Measurements from ENCODE around the gene MAD2L2. TPM values are rescaled to one million over a fixed set of nuclear protein-coding genes. Genes with fewer than 3 reads are reported as not detected.

Gene MAD2L2
- total RNA-seq (2014; rRNA removed; shearing (Covaris generic)) = 143 and 155 TPM in 2 replicates

DNA sequence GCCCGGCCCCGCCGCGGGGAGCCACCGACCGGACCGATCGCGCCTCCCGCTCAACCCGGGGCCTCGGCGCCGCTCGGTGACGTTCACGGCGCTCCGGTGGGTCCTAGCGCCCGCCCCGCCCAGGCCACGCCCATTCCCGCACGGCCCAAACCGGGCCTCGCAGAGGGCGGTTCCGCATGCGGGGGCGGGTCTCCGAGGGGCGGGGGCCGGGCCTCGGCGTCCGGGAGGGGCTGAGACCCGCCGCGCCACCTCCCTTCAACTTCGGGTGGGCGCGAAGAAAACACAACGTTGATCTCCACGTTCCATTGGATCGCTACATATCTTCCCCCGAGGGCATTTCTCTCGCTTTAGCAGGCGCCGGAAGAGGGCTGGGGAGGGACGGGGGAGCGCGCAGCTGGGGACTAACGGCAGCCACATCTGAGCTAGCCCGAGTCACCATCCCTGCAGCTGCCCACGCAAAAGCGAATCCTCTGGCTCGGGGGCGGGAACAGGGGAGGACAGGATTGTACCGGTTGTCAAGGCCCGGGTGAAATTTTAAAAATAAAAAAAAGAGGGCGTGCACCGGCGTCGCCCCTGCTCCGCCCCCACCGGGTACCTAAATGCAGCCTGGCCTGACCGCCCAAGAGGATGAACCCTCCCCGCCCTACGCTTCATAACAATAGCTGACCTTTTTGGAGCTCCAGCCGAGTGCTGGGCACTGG is at the start of gene MAD2L2:
MAD2L2 (minus strand) TSS at position 78 of the 701 bp plus-strand sequence. CDS start 547 bp downstream, outside the sequence.
- peak; percentile 95 for DNase-seq (ENCODE audit: low read depth)

DNA sequence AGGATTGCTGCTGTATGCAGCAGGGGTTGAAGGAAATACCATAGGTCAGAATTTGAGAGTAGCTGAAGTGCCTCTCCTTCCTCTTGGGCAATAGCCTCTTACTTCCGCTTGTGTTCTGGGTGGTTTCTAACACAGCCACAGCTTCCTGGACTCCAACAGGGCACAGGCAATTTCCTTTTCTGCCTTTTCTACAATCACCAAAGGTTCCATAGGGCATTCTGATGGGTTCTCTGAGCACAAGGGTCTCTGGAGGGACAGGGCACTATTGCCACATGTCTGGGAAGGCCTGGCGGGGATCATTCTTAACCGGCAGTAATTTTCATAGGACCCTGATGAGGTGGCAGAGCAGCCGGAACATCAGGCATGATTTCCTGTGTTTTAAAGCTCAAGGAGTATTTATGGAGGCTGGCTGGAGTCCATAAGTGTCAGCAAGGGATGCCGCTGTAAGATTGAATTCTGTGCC is 49.5 kb upstream of the MAD2L2 start:
- peak; percentile 46 for DNase-seq (ENCODE audit: low read depth)

DNA sequence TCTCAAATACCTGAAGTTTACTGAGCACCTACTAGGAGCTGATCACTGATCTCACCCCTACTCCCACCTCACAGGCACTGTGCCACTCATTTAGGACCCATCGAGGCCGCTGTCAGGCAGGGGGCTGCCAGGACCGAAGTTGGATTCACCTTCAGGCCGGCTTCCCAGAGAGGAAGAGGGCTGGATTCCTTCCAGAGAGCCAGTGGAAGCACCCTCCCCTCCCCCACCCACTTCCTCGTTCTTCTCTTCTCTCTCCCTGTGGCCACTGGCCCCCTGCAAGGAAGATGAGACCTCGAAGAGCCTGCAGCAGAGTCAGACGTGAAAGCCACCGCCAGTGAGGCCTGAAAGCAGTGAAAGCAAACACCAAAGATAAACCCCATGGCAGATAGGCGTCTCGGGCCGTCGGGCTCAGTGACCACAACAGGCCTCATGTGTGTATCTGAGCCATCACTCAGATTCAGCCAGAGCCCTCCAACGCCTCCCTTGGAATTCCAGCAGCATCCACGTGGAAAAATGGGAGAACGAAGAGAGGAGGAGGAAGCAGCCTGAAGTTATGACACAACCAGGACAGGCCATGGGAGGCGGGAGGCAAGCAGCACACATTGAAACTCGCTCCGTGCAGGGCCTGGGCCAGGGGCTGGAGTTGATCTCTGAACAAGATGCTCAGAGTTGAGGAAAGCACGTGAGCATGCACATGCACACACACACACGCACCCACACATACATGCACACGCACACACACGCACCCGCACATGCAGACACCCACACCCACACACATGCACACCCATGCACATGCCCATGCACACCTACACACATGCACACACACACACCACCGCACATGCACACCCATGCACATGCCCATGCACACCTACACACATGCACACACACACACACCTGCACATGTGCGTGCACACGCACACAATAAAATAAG is 48.8 kb upstream of the MAD2L2 start:
- no peak for DNase-seq (ENCODE audit: low read depth)

DNA sequence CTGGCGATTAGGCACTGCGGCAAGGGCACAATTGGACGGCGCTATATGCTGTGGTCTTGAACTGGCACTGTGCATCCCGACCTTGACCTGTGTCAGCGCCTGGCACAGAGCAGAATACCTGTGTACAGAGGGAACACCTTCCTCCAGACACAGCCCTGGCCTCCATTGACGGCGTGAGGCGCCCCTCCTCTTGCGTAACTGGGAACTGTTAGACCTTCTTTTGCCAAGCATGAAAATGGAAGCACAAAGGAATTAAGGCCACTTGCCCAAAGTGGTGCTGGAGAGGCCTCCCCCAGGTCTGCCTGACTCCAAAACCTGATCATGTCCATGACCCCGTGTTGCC is 48.2 kb upstream of the MAD2L2 start:
- no peak for DNase-seq (ENCODE audit: low read depth)

DNA sequence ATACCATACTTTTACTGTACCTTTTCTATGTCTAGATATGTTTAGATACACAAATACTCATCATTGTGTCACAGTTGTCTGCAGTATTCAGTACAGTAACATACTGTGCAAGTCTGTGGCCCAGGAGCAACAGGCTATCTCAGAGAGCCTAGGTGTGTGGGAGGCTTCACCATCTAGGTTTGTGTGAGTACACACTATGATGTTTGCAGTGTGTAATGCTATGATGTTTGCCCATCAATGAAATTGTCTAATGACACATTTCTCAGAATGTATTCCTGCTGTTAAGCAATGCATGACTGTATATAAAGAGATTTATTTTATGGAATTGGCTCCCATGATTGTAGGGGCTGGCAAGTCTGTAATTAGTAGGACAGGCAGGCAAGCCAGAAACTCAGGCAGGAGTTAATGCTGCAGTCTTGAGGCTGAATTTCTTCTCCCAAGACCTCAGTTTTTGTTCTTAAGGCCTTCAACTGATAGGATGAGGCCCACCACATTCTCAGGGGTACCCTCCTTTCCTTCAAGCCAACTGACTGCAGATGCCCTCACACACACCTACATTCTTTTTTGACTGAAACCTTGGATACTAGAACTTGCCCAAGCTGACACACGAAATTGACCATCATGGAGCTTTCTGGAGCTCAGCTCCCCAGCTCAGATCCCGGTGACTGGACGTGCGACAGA is 47.3 kb upstream of the MAD2L2 start:
- DNase-seq (ENCODE audit: low read depth) = no peak

DNA sequence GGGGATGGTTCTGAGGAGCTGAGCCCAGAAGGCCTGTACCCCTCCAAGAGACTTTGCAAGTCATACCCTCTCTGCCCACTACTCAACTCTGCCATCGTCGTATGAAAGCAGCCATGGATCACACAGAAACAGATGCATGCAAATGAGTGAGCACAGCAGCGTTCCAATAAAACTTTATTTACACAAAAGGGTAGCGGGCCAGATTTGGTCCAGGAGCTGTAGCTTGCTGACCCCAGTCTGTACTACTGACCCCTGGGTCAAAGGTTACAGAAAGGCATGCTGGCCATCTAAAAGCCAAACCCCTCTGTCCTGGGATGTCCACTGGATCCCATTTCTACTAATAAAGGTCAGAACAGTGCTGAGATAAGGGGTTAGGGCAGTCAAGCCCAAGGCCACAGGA is 46.2 kb upstream of the MAD2L2 start:
- DNase-seq (ENCODE audit: low read depth) = no peak

DNA sequence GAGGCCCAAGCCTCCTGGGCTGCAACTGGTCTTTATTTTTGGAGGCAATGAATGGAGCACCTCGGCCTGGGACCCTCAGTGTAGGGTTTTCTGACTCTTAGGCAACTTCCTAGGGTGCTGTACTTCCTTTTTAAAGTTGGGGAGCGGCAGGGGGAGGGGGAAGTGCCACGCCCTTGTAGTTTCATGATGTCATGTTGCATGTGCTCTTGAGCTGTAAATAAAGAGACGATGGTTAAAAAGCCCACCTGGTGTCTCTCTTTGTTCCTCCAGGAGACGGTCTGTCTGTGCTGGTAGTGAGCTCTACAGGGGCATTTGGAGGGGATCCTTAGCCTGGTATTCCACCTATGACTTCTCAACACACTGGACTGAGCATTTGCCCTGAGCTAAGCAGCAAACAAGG is 44.7 kb upstream of the MAD2L2 start:
- no peak for DNase-seq (ENCODE audit: low read depth)

DNA sequence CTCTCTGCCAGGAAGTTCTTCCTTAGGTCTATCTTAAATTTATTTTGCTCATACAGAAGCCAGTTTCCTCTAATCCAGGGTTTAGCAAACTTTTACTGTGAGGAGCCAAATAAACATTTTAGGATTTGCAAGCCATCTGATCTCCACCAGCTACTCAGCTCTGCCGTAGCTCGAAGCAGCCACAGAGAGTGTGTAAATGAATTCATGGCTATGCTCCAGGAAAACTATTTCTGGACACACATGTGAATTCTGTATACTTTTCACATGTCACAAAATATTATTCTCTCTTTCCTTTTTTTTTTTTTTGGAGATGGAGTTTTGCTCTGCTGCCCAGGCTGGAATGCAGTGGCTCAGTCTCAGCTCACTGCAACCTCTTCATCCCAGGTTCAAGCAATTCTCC is 41.6 kb upstream of the MAD2L2 start:
- DNase-seq (ENCODE audit: low read depth) = no peak

DNA sequence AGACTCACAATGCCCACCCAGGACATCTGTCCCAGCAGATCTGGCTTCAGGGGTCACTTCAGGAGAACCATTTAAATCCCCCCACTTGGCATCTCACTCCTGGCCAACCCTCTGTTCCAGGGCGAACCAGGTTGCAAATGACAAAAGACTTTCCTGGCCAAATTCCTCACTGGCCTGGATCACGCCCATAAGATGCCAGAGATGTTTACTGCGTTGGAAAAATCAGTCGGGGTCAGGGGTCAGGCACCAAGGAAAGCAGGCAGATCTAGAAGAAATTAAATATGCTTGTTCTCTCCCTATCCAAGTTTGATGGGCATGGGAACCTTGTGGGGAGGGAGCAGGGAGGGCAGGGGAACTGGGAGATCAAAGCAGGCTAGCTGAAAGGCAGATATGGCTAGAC is 40.4 kb upstream of the MAD2L2 start:
- no peak for DNase-seq (ENCODE audit: low read depth)

DNA sequence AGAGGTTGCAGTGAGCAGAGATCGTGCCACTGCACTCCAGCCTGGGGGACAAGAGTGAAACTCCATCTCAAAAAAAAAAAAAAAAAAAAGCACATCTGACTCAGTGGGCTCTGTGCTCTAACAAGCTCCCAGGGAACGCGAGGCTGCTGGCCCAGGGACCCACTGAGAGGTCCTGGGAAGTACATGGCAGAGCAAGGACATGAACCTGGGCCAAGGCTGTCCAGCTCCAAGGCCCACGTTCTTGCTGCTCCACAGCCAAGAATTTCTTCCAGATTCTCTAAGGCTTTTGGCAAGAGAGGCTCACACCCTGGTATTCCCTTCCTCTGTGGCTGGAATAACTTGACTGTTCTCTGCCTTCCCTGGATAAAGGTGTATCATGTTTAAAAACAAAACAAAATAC is 39.6 kb upstream of the MAD2L2 start:
- DNase-seq (ENCODE audit: low read depth) = no peak

DNA sequence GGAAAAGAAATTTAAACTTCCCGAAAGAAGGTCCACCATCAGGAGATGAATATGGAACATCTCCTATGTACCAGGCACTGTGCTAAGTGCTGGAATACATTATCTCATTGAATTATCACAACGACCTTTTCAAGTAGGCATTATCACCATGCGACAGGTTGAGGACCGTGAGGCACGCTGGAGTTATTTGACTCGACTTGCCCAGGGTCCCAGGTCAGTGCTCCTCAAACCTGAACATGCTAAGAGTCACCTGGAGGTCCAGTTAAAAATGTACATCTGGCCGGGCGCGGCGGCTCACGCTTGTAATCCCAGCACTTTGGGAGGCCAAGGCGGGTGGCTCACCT is 39.1 kb upstream of the MAD2L2 start:
- no peak for DNase-seq (ENCODE audit: low read depth)

DNA sequence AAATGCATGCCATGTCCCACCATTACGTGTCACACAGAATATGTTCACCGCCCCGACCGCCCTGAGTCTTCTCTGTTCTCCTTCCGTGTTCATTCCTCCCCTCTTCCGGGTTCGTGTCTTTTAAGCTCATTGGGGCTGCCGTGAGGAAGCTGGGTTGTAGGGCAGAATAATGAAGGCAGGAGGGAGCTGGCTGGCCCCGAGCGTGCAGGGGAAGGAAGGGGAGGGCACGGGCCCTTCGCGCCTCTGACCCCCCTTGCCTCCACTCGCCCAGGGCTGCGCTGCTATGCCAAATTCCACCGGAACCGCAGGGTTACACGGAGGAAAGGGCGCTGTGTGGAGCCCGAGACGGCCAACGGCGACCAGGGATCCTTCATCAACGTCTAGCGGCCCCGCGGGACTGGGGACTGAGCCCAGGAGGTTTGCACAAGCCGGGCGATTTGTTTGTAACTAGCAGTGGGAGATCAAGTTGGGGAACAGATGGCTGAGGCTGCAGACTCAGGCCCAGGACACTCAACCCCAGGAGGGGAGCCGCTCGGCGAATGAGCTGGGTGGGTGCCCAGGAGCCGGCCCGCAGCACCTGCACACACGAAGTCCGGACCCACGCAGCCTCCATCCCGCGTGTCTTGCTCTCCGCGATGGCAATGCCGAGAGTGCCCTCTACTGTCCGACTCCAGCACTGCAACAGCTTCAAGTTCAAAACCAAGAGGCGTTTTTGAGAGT is 38.5 kb upstream of the MAD2L2 start:
- peak; percentile 54 for DNase-seq (ENCODE audit: low read depth)

DNA sequence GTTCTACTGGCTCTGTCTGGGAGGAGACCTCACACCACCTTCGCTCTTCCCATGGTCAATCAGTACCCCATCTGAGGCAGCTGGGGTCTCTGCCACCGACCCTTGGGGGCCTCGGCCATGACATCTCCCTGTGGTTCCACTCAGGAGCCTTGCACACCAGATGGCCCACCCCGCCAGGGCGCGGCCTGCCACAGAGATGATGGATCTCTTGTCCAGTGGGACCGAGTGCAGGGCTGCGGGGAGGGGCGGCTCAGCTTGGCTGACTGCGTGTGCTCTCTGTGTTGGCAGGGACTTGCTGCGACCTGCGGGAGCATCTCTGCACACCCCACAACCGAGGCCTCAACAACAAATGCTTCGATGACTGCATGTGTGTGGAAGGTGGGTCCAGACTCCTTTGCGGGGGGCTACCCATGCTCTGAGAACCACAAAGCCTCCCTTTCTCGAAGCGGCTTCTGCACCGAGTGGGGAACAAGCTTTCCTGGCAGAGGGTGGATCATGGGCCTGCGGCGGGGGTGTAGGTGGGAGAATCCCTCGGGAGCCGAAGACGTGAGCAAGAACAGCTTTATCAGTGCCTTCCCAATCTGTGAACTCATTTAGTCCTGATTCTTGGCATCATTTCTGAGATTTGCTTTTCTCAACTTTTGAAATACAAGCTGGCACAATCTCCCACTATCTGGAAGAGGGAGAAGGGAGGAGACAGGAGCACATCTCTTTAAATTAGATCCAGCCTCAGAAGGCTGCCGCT is 34.1 kb upstream of the MAD2L2 start:
- DNase-seq (ENCODE audit: low read depth) = no peak

DNA sequence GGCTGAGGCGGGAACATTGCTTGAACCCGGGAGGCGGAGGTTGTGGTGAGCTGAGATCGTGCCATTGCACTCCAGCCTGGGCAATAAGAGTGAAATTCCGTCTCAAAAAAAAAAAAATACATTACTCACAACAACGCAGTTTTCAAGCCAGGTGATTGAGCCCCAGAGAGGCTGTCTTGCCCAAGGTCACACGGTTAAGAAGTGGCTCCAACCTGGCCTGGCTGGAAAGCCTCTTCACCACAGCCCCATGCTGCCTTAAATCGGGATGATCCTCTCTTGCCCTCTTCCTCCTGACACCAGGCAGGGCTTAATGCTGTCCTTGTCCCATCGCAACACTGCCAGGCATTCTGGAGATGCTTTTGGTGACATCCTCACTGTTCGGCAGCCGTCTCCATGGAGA is 32.1 kb upstream of the MAD2L2 start:
- DNase-seq (ENCODE audit: low read depth) = no peak

DNA sequence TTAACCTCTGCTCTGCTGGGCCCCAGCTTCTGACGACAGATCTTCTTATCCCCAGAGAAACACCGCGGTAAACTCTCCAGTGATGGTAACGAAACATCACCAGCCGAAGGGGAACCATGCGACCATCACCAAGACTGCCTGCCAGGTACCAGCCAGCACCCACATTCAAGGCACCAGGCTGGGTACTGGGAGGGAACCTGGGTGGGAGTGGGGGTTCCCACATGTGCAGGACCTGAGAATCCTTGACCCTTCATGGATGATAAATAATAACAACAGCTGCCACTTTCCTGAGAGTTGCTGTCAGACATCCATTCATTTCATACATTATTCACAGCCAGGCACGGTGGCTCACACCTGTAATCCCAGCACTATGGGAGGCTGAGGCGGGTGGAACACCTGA is 31.3 kb upstream of the MAD2L2 start:
- DNase-seq (ENCODE audit: low read depth) = no peak

DNA sequence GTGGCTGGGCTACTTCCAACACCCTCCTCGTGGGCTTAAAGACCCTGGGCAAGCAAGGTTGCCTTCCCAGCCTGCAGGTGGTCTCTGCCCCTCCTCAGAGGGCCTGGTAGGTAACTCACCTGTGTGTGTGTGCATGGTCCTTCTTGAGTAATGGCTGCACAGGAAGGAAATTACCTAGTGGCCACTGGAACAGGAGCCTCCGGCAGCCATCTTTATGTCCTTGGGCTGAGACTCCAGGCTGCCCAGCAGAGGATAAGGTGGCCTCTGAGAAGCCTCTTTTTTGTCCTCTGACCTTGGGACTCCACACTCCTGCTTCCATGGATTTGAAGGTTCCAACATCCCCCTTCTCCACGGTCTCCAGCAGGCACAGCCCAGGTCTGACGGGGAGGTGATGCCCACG is 30.5 kb upstream of the MAD2L2 start:
- DNase-seq (ENCODE audit: low read depth) = no peak

DNA sequence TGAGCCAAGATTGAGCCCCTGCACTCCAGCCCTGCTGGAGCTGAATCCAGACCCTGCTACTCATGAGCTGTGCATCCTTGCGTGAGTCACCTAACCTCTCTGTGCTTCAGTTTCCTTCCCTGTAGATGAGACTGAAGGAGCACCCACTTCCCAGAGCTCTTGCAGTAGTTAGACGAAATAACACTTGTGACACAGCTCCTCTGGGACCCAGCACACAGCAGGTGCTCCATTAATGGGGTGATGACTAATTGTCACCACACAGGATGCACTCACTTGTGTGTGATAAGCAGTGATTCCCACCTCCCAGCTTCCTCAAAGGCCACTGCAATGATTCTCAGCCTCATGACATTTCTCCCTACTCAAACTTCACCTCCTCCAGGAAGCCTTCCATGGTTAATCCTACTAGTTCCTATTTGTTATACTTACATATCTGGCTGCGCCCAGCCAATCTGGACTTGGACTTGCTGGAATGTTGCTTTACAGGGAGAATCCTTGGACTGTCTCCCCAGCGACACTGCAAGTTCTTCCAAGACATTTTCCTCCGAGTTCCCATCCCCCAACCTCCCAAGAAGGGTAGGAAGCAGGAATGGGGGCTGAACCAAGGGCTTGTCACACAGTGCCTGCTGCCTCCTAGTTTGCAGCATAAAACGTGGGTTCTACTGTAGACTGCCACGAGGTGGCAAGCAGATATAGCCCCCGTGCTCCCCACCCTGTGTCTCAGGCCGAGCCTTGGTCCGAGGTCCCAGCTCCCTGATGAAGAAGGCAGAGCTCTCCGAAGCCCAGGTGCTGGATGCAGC is 27.8 kb upstream of the MAD2L2 start:
- DNase-seq (ENCODE audit: low read depth) = no peak

DNA sequence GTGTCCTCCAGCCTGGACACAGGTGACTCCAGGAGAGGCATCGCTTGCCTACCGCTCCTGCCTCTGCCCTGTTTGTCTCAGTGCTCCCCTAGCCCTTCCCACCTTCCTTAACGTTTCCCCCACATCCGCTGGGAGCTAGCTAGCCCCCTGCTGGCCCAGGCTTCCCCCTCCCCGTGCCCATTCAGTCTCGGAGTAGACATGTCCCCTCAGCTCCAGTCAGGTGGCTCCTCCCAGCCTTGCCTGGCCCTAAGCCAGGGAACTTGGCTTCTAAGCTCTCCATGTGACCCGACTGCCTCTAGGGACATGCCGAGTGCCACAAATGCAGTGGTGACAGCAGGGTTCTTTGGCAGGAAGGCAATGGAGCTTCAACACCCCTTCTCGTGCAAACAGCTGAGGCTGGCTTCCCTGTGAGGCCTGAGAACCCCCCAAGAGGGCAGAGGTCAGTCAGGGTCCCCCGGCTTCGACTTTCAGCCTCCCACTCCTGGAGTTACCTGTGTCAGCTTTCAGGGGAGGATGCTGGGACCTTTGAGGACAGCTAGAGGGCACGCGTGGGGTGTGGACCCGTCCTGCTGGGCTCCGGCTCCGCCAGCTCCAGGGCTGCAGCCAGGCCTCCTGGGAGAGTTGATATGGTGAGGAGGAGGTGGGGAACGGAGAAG is 26.8 kb upstream of the MAD2L2 start:
- no peak for DNase-seq (ENCODE audit: low read depth)

DNA sequence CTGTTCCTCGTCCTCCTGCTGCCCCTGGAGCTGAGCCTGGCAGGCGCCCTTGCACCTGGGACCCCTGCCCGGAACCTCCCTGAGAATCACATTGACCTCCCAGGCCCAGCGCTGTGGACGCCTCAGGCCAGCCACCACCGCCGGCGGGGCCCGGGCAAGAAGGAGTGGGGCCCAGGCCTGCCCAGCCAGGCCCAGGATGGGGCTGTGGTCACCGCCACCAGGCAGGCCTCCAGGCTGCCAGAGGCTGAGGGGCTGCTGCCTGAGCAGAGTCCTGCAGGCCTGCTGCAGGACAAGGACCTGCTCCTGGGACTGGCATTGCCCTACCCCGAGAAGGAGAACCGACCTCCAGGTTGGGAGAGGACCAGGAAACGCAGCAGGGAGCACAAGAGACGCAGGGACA is 25.3 kb upstream of the MAD2L2 start:
- DNase-seq (ENCODE audit: low read depth) = no peak

DNA sequence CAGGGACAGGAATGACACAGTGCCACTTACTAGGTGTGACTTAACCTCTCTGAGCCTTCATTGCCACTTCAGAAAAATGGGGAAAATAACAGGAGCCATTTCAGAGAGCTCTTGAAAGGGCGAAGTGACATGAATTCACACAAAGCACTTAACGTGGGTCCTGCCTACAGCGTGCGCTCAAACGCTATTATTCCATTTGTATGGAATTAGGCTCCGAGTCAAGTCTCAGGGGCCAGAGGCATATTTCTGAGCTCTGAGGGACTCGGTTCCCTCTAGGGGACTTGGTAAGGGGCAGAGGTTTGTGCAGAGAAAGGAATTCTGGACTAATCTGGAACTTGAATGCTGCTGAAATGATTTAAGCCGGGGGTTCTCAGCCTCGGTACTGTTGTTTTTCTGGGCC is 24.6 kb upstream of the MAD2L2 start:
- DNase-seq (ENCODE audit: low read depth) = no peak

Data from RPMI7951 (cell line).